ENCODE measurements around the gene TOM1. TPM values are rescaled to one million over a fixed set of nuclear protein-coding genes. Genes with fewer than 3 reads are reported as not detected.

The TOM1 gene
- total and polyA plus RNA-seq, 2 of the 13 experiments (the other 11 are each of a cell fraction or from before 2014, with no cell fraction given), result 30.8 to 87.3 TPM

DNA sequence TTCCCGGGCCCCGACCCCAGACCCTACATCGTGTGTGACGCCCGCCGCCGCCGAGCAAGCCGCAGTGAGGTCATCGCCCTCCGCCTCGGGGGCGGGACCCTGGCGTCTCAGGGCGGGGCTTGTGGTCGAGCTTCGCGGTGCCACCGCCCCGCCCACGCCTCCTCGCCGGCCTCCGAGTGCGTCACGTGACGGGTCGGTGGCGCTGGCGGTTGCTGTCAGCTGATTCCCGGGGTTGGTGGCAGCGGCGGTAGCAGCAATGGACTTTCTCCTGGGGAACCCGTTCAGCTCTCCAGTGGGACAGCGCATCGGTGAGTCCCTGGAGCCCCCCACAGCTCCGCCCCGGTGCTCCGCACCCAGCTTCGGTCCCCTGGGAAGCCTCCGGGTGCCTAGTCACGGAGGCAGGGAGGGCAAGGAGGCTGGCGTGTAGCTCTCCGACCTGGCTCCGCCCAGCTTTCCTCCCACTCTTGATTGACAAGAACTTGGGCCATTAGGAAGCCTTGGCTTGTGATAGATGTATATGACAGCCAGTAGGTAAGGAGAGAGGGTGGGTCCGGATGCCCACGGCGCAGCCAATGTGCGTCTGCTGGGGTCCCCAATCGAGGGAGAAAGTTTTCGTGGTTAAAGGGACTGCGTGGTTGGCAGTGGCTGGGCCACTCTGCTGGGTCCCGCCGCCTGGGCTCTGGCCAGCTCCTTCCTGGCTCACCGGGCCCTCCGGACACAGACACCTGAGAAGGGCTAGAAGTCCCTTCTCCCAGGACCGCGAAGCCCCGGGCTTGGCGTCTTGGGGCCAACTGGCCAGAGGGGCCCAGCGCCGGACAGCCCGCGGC, at the start of gene TOM1 (continued):
- peak; percentile 9; the same call in 1 of the 2 replicates for TF ChIP-seq PATZ1 (CRISPR knock-in tag; IDR thresholded peaks at IDR 0.05)
- TF ChIP-seq EZH2 (conservative IDR thresholded peaks at IDR 0.05; ENCODE audit: low read depth, low read length), result no peak
- TF ChIP-seq ZNF607 (CRISPR knock-in tag; IDR thresholded peaks at IDR 0.05; ENCODE audit: borderline replicate concordance), result peak; percentile 73; the same call in 1 of the 2 replicates
- TF ChIP-seq GPBP1L1 (CRISPR knock-in tag; IDR thresholded peaks at IDR 0.05), result no peak
- TF ChIP-seq RBAK (CRISPR knock-in tag; IDR thresholded peaks at IDR 0.05), result no peak
- TF ChIP-seq CENPT (CRISPR knock-in tag; IDR thresholded peaks at IDR 0.05; ENCODE audit: low read depth), result no peak
- TF ChIP-seq JDP2 (CRISPR knock-in tag; IDR thresholded peaks at IDR 0.05; ENCODE audit: borderline replicate concordance), result no peak; the same call in 1 of the 2 replicates
- no peak for TF ChIP-seq WIZ (CRISPR knock-in tag; IDR thresholded peaks at IDR 0.05)
- TF ChIP-seq PHF8 (CRISPR knock-in tag; IDR thresholded peaks at IDR 0.05), result peak; percentile 88
- TF ChIP-seq ZNF460 (CRISPR knock-in tag; IDR thresholded peaks at IDR 0.05; ENCODE audit: borderline replicate concordance), result no peak
- 0 out of 2 replicates have a peak, but pooled peaks have one; percentile 8 for TF ChIP-seq ZNF138 (CRISPR knock-in tag; IDR thresholded peaks at IDR 0.05; ENCODE audit: low read depth)
- no peak for TF ChIP-seq REL (CRISPR knock-in tag; conservative IDR thresholded peaks at IDR 0.05)
- no peak for TF ChIP-seq SNAI1 (CRISPR knock-in tag; IDR thresholded peaks at IDR 0.05; ENCODE audit: borderline replicate concordance)
- TF ChIP-seq ZNF160 (CRISPR knock-in tag; IDR thresholded peaks at IDR 0.05), result peak; percentile 35; the same call in 1 of the 2 replicates
- peak; percentile 91 for TF ChIP-seq POLR2G (IDR thresholded peaks at IDR 0.05; ENCODE audit: low read depth, low read length)
- TF ChIP-seq FOSL1 (CRISPR knock-in tag; IDR thresholded peaks at IDR 0.05; ENCODE audit: borderline replicate concordance), result 0 out of 2 replicates have a peak, but pooled peaks have one; percentile 24
- no peak for TF ChIP-seq CHCHD3 (CRISPR knock-in tag; IDR thresholded peaks at IDR 0.05)
- peak; percentile 33 for TF ChIP-seq RARA (CRISPR knock-in tag; IDR thresholded peaks at IDR 0.05)
- no peak for TF ChIP-seq IRX3 (CRISPR knock-in tag; IDR thresholded peaks at IDR 0.05; ENCODE audit: borderline replicate concordance, low read depth)
- TF ChIP-seq NR2F2 (IDR thresholded peaks at IDR 0.05; ENCODE audit: borderline replicate concordance, low read depth), result no peak; the same call in 1 of the 2 replicates
- peak; percentile 66; the same call in 1 of the 2 replicates for TF ChIP-seq SAFB2 (CRISPR knock-in tag; IDR thresholded peaks at IDR 0.05; ENCODE audit: borderline replicate concordance, low read depth)
- peak; percentile 87 for TF ChIP-seq DMAP1 (CRISPR knock-in tag; IDR thresholded peaks at IDR 0.05)
- TF ChIP-seq BHLHE40 (IDR thresholded peaks at IDR 0.05; ENCODE audit: low read length), result peak; percentile 94
